ENCODE results near the gene IKBIP.
"Not testable (repeated sequence)": the region's sequence is repeated elsewhere in the genome, so short reads cannot be mapped to it uniquely, and the experiment has no call there.

IKBIP gene

GRCh38 chr12:98578821-98579220 lies 65.8 kb downstream of the IKBIP start:
- DNase-seq (ENCODE audit: low read depth in 4 of 4, low spot score in 1 of 4): no peak

GRCh38 chr12:98578392-98578791 lies 66.2 kb downstream of the IKBIP start:
- no peak for DNase-seq (ENCODE audit: low read depth in 4 of 4, low spot score in 1 of 4)

DNA sequence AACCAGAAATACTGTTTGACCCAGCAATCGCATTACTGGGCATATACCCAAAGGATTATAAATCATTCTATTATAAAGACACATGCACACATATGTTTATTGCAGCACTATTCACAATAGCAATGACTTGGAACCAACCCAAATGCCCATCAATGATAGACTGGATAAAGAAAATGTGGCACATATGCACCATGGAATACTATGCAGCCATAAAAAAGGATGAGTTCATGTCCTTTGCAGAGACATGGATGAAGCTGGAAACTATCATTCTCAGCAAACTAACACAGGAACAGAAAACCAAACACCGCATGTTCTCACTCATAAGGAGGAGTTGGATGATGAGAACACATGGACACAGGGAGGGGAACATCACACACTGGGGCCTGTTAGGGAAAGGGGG lies 67.8 kb downstream of the IKBIP start:
- not testable (repeated sequence) for DNase-seq (ENCODE audit: low read depth in 4 of 4, low spot score in 1 of 4)

GRCh38 chr12:98575013-98575412 lies 69.6 kb downstream of the IKBIP start:
- no peak for DNase-seq (ENCODE audit: low read depth in 4 of 4, low spot score in 1 of 4)
